PC-3 (cell line): Measurements from ENCODE around the gene FAM107A.

Source experiments
- EZH2 ChIP-seq: fragments of 300-600 bp; sonication (generic); IDR thresholded peaks from one replicate; pipeline ENCODE4 v1.6.1; 2017; ENCODE audit warnings: antibody characterized with exemption, mild to moderate bottlenecking, low read length; ENCODE audit not compliant: unreplicated experiment
- TF ChIP-seq, protein P1 (sequence below): fragments of 300-600 bp; sonication (generic); conservative IDR thresholded peaks from 2 replicates; pipeline ENCODE4 v1.5.1; 2017; ENCODE audit warnings: antibody characterized with exemption, low read depth, mild to moderate bottlenecking, low read length

- TF ChIP-seq, protein P1, sequence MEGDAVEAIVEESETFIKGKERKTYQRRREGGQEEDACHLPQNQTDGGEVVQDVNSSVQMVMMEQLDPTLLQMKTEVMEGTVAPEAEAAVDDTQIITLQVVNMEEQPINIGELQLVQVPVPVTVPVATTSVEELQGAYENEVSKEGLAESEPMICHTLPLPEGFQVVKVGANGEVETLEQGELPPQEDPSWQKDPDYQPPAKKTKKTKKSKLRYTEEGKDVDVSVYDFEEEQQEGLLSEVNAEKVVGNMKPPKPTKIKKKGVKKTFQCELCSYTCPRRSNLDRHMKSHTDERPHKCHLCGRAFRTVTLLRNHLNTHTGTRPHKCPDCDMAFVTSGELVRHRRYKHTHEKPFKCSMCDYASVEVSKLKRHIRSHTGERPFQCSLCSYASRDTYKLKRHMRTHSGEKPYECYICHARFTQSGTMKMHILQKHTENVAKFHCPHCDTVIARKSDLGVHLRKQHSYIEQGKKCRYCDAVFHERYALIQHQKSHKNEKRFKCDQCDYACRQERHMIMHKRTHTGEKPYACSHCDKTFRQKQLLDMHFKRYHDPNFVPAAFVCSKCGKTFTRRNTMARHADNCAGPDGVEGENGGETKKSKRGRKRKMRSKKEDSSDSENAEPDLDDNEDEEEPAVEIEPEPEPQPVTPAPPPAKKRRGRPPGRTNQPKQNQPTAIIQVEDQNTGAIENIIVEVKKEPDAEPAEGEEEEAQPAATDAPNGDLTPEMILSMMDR = no peak
- no peak for TF ChIP-seq EZH2
Observed at GRCh38 chr3:58530354-58530865, 46.8 kb downstream of the FAM107A start.
